Body of pancreas (tissue), 4 donors: ENCODE data around the gene MAPK8.

ENCODE experiments used
- CTCF ChIP-seq, 7 experiments: fragments of 450-650 bp in 4 of 7; fragments of 200-600 bp in 3 of 7; sonication (generic) in 3 of 7; IDR thresholded peaks; one replicate each; pipeline ENCODE4 v1.5.1; 2016 to 2019; ENCODE audit warnings: antibody characterized with exemption in 7 of 7
- POLR2A ChIP-seq, 3 donors: fragments of 450-650 bp; IDR thresholded peaks; one replicate each; pipeline ENCODE4 v1.6.1; 2016; ENCODE audit warnings: antibody characterized with exemption in 3 of 3, mild to moderate bottlenecking in 2 of 3

DNA sequence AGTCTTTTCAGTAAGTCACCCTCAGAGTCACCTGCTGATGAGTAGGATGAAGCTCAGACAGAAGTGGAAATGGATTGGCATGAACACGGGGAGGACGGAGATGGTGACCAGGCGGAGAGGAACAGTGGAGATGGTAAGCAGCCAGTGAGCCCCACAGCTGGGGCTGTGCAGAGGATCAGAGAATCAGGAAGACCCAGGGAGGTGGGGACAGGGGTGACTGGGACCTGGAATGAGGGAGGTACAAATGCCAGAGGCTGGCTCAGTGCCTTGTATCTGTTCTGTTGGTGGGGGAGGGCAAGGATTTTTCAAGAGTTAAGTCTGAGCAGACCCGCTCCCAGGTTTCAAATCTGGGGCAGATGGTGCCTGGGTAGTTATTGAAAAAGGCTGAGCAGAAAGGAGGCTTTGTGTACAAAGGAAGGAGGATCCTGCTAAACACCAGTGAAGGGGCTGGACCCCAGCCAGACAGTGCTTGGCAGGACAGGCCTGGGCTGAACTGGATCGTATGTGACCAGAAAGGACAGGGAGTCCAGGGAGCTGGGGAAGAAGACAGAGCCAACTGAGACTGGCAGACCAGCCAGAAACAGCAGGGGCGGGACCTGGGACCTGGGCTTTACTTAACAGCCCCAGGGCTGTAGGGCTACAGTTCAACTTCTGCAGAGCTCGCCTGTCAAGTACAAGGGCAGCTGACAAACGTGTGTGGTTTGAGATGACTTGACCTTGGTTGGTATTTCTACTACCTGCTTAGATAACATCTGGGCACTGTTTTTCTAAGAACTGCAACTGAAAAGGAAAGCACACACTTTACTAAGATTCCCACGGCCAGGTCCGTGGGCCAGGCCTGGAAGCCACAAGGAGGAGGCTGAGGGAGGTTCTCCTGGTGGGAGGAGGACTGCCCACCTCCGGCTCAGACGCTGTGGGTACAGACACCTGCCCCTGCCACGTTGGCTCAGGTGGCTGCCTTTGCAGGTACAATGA, 18.8 kb upstream of the MAPK8 start:
- TF ChIP-seq CTCF (IDR thresholded peaks at IDR 0.05) (no peak), POLR2A (IDR thresholded peaks at IDR 0.05) (no peak)
